T-cell (primary cell): ENCODE measurements around the gene C1R. TPM values are rescaled to one million over a fixed set of nuclear protein-coding genes. Genes with fewer than 3 reads are reported as not detected.

ENCODE experiments used
- ATAC-seq, 4 experiments: fragments of 200-7000 bp in 3 of 4; fragments of 150-1000 bp in 1 of 4; cut with Tn5 transposase; replicated peaks in 1 of 4; 1 replicate in 3 of 4; 2 replicates in 1 of 4; pipeline ENCODE4 v1.10.0; 2021; ENCODE audit warnings: moderate library complexity in 3 of 4, mild to moderate bottlenecking in 2 of 4, moderate number of reproducible peaks in 1 of 4
- CTCF ChIA-PET, 2 donors: fragments of 300-600 bp; sonication (Branson Sonifier 250); formaldehyde crosslinking; loops; one replicate each; lab custom pipeline; 2022; ENCODE audit warnings: antibody characterized with exemption in 2 of 2; lab: Charles Lee
- POLR2A ChIA-PET, 2 donors: fragments of 300-600 bp; sonication (Branson Sonifier 250); formaldehyde crosslinking; loops; one replicate each; lab custom pipeline; 2022; ENCODE audit warnings: antibody characterized with exemption in 2 of 2; lab: Charles Lee
- DNase-seq, 35 experiments: peaks; one replicate each; pipeline versions ENCODE4 v3.0.0 to v3.0.0-alpha.2; 2013 to 2023
- H3K27ac ChIP-seq: one replicate; pipeline ENCODE4 v1.5.1; 2013; ENCODE audit warnings: low read length
- H3K27me3 ChIP-seq, 2 experiments: replicated peaks in 1 of 2; 1 replicate in 1 of 2; 2 replicates in 1 of 2; pipeline versions ENCODE4 v1.6.1 to v1.7.0; 2013; ENCODE audit warnings: low read length in 1 of 2, mixed read lengths in 1 of 2; ENCODE audit not compliant: control insufficient read depth in 2 of 2, insufficient read depth in 2 of 2; ENCODE audit errors: extremely low read depth in 1 of 2
- H3K36me3 ChIP-seq, 2 donors: 1 replicate in 1 of 2; 2 replicates in 1 of 2; pipeline versions ENCODE4 v1.6.1 to v1.7.0; 2013; ENCODE audit warnings: low read length in 1 of 2; ENCODE audit not compliant: control insufficient read depth in 2 of 2, insufficient read depth in 1 of 2; ENCODE audit errors: extremely low read depth in 1 of 2
- H3K4me1 ChIP-seq, 2 experiments: 1 replicate in 1 of 2; 2 replicates in 1 of 2; pipeline versions ENCODE4 v1.6.1 to v1.7.0; 2013; ENCODE audit warnings: low read length in 2 of 2, mixed read lengths in 1 of 2; ENCODE audit not compliant: insufficient read depth in 2 of 2, control insufficient read depth in 1 of 2; ENCODE audit errors: extremely low read depth in 1 of 2
- H3K4me3 ChIP-seq, 2 donors: 1 replicate in 1 of 2; 2 replicates in 1 of 2; pipeline versions ENCODE4 v1.5.1 to v1.7.0; 2013; ENCODE audit warnings: mild to moderate bottlenecking in 2 of 2, low read length in 1 of 2, moderate library complexity in 1 of 2; ENCODE audit not compliant: control insufficient read depth in 1 of 2; ENCODE audit errors: extremely low read depth in 1 of 2
- H3K9me3 ChIP-seq: 2 replicates; pipeline ENCODE4 v1.7.0; 2013
- H3K27ac Mint-ChIP-seq, 2 donors: one replicate each; pipeline ENCODE4 v1.8.0; 2020 to 2021; ENCODE audit warnings: mild to moderate bottlenecking in 2 of 2, mixed read lengths in 2 of 2
- H3K27me3 Mint-ChIP-seq, 2 donors: one replicate each; pipeline ENCODE4 v1.8.0; 2021 to 2022; ENCODE audit warnings: mixed read lengths in 2 of 2
- H3K36me3 Mint-ChIP-seq: one replicate; pipeline ENCODE4 v1.8.0; 2021; ENCODE audit warnings: mixed read lengths
- H3K4me1 Mint-ChIP-seq, 3 donors: one replicate each; pipeline ENCODE4 v1.8.0; 2020 to 2022; ENCODE audit warnings: mixed read lengths in 3 of 3, mild to moderate bottlenecking in 1 of 3
- H3K4me3 Mint-ChIP-seq, 3 donors: one replicate each; pipeline ENCODE4 v1.8.0; 2020 to 2022; ENCODE audit warnings: mild to moderate bottlenecking in 3 of 3, mixed read lengths in 3 of 3, moderate library complexity in 3 of 3
- H3K9me3 Mint-ChIP-seq, 3 donors: one replicate each; pipeline ENCODE4 v1.8.0; 2020 to 2022; ENCODE audit warnings: mixed read lengths in 3 of 3
- WGBS: methylation state at CpG from one replicate; pipeline ENCODE4 v1.1.5; 2013; ENCODE audit warnings: missing lambda C conversion rate; ENCODE audit not compliant: insufficient coverage; 5-methylcytosine and 5-hydroxymethylcytosine counted together
- total RNA-seq, 35 experiments: library from RNA in 6 of 35; stranded (reverse) in 6 of 35; fragments of 120-200 nt in 1 of 35; gene quantifications; one replicate each; pipeline versions ENCODE4 v1.2.1 to v1.2.4 and lab custom pipeline; 2013 to 2026

C1R gene
- total RNA-seq, 5 donors from 2014 or later (not counting 1 experiment from before 2014, with no cell fraction given), result 2.2 to 5.9 (median 3.6) TPM

DNA sequence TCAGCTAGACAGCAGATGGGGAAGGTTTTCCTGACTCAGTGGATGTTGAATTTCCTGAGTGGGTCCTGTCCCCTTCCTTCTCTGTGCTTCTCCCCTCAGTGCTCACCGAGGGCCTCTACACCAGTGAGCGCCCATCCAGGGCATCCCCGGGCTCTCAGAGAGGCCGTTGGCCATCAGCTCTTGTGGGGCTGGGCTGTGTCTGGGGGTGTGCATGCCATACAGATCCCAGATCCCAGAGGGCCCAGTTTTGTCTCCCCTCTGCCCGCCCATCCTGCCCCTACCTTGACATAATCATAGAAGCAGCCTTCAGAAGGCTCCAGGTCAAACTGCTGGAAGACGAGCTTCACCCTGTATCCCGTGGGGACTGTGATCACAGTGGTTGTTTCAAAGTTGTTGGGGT lies 1.1 kb downstream of the C1R start:
- Histone ChIP-seq H3K36me3 (no peaks in the 10 kb centered on the region), H3K4me3 (no peak overlapping the region), H3K27ac (no peak overlapping the region), H3K27me3 (peaks cover 0 to 29% of the 10 kb centered on the region in 2 experiments), H3K4me1 (peaks cover 0 to 16% of the 10 kb centered on the region in 2 experiments), H3K9me3 (no peaks in the 10 kb centered on the region)
- Mint-ChIP-seq H3K27ac (no peak overlapping the region), H3K36me3 (no peaks in the 10 kb centered on the region), H3K9me3 (no peaks in the 10 kb centered on the region), H3K4me1 (peaks cover 10 to 12% (median 10%) of the 10 kb centered on the region in 3 donors), H3K4me3 (peak overlapping the region in 1 of 3 donors; percentile 74), H3K27me3 (peaks cover 0 to 3% of the 10 kb centered on the region in 2 donors)
- WGBS, result no CpG with 5 or more reads among the region's 7 CpGs
- ChIA-PET CTCF (interaction anchor here in 1 of 2 donors (0.7 to 1.3 kb wide), 3 partner anchors 11 to 222 kb away, joined by 3 to 4 read pairs (median 3); no protein-coding TSS in a partner anchor), POLR2A (interaction anchor here in 1 of 2 donors (0.6 kb wide), 1 partner anchor 20 kb away, joined by 6 read pairs; no protein-coding TSS in a partner anchor)
- no peak for DNase-seq
- no peak for ATAC-seq

DNA sequence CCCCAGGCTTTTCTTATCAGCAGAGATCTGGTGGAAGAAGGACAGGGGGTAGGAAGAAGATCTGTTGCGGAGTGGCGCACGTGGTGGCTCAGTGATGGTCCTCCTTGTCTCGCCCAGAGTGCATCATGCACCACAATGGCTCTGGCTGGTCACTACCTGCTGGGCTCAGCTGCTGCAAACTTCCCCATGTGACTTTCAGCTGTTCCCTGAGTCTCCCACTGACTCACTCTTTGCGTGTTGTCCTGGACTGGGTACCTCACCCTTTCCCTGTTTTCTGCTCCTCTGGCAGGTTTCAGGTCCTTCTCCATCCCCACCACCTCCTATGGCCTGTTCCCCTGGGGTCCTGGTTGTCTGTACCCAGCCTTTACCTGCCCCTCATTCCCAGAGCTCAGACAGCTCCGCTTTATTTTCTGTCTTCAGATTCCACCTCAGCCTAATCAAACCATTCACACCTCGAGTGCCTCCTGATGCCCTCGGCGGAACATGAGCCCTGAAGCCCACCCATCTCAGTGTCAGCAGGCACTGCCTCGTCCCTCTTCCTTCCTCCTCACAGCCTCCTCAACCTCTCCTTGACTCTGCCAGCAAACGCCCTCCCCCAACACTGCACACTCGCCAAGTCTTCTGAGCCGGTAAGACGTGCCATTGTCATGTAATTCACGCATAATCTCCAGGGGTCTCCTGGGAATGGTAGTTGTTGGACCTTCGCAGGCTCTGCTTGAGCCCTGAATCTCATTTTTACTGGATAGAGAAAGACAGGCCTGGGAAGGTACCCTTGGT lies 1.8 kb downstream of the C1R start:
- no peaks in the 10 kb centered on the region for H3K36me3 ChIP-seq
- DNase-seq, result no peak
- Mint-ChIP-seq H3K9me3 (no peaks in the 10 kb centered on the region), H3K4me1 (peaks cover 10 to 12% (median 10%) of the 10 kb centered on the region in 3 donors), H3K27me3 (peaks cover 0 to 3% of the 10 kb centered on the region in 2 donors), H3K36me3 (no peaks in the 10 kb centered on the region), H3K27ac (no peak overlapping the region), H3K4me3 (no peak overlapping the region)
- H3K9me3 ChIP-seq, result no peaks in the 10 kb centered on the region
- WGBS, result 84% methylated on average over 14 of the region's 16 CpGs
- H3K4me1 ChIP-seq, result peaks cover 0 to 16% of the 10 kb centered on the region in 2 experiments
- H3K27me3 ChIP-seq, result peaks cover 0 to 29% of the 10 kb centered on the region in 2 experiments
- H3K4me3 ChIP-seq, result no peak overlapping the region
- H3K27ac ChIP-seq, result no peak overlapping the region
- CTCF ChIA-PET, result interaction anchor here (1.2 to 1.3 kb wide), 2 partner anchors 165 to 221 kb away, joined by 4 read pairs; no protein-coding TSS in a partner anchor
- no peak for ATAC-seq
- POLR2A ChIA-PET, result interaction anchor here in 1 of 2 donors (0.6 kb wide), 1 partner anchor 55 kb away, joined by 5 read pairs; no protein-coding TSS in a partner anchor

DNA sequence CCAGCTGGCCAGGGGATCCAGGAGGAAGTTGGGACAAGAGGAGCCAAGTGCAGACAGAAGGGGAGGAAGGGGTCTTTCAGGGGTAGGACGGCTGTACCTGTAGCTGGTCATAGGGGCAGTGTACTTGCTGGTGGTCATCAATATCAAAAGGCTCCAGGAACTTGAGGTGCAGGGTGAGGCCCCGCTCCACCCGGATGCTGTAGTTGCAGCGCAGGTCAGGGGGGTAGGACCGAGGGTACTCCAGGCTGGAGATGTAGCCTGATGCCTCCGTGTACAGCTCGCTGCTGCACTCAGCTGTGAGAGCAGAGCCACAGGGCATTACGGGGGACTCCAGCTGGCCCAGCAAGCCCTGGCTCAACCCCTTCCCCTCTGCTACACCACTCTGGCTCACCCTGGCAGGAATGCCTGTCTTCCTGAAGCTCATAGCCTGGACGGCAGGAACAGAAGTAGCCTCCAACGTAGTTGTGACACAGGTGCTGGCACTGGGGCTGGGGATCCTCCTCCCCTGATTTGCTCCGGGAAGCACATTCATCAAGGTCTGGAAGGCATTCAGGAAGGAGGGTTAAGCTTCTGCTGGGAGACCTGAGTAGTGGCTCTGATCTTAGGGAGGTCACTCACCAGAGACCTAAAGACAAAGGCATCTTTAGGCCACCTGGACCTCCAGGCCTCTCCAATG lies 2.9 kb downstream of the C1R start:
- no peak overlapping the region for H3K27ac Mint-ChIP-seq
- peaks cover 10 to 12% (median 10%) of the 10 kb centered on the region in 3 donors for H3K4me1 Mint-ChIP-seq
- POLR2A ChIA-PET, result no interaction called here
- Histone ChIP-seq H3K4me3 (no peak overlapping the region), H3K4me1 (peaks cover 0 to 16% of the 10 kb centered on the region in 2 experiments), H3K36me3 (no peaks in the 10 kb centered on the region), H3K27ac (no peak overlapping the region), H3K9me3 (no peaks in the 10 kb centered on the region), H3K27me3 (peaks cover 0 to 29% of the 10 kb centered on the region in 2 experiments)
- no peak for DNase-seq
- 90% methylated on average over 8 of the region's 11 CpGs for WGBS
- CTCF ChIA-PET, result interaction anchor here (0.6 to 1.6 kb wide), 3 partner anchors 15 to 217 kb away, joined by 4 to 7 read pairs (median 4); partner anchors contain the start of gene SPSB2 (in 1 of the 2)
- no peak overlapping the region for H3K4me3 Mint-ChIP-seq
- H3K9me3 Mint-ChIP-seq, result no peaks in the 10 kb centered on the region
- H3K36me3 Mint-ChIP-seq, result no peaks in the 10 kb centered on the region
- ATAC-seq, result no peak
- H3K27me3 Mint-ChIP-seq, result peaks cover 0 to 3% of the 10 kb centered on the region in 2 donors

DNA sequence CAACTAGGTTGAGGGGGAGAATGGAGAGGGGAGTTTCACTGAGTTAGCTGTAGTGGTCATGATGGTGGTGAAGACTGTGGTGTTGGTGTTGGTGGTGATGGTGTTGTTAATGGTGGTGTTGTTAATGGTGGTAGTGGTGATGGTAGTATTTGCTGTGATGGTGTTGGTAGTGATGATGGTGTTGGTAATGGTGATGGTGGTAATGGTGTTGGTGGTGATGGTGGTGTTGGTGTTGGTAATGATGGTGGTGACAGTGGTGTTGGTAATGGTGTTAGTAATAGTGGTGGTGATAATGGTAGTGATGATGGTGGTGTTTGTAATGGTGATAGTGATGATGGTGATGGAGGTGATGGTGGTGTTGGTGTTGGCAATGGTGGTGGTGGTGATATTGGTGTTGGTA lies 9.1 kb downstream of the C1R start:
- H3K27me3 ChIP-seq, result peaks cover 0 to 5% of the 10 kb centered on the region in 2 experiments
- Mint-ChIP-seq H3K27me3 (no peaks in the 10 kb centered on the region), H3K4me3 (no peak overlapping the region), H3K9me3 (peaks cover 0 to 5% (median 0%) of the 10 kb centered on the region in 3 donors), H3K4me1 (no peaks in the 10 kb centered on the region), H3K36me3 (peaks cover 4% of the 10 kb centered on the region), H3K27ac (no peak overlapping the region)
- H3K36me3 ChIP-seq, result no peaks in the 10 kb centered on the region
- ChIA-PET CTCF (interaction anchor here in 1 of 2 donors (0.5 kb wide), 1 partner anchor 27 kb away, joined by 3 read pairs; no protein-coding TSS in a partner anchor), POLR2A (no interaction called here)
- no peak overlapping the region for H3K4me3 ChIP-seq
- no peak for ATAC-seq
- no peak for DNase-seq
- no peaks in the 10 kb centered on the region for H3K9me3 ChIP-seq
- no peaks in the 10 kb centered on the region for H3K4me1 ChIP-seq
- no peak overlapping the region for H3K27ac ChIP-seq

DNA sequence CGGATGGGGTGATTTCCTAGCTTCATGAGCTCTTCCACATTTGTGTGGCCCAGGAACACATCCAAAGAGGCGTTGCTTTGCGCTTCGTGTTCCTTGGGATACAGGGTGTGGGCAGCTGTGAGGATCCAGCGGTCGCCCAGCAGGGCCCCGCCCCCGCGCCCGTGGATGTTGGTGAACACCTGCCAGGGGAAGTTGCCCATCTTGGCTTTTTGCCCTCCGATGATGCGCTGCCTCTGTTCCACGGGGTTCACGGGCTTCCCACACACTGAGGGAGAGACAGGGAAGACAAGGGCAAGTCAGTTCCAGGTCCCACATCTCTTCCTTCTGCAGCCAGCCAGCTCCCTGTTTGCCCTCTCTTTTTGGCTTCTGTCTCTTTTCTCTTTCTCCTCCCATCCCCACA lies 11.2 kb downstream of the C1R start:
- ATAC-seq (no peak), DNase-seq (no peak)
- Mint-ChIP-seq H3K36me3 (peaks cover 4% of the 10 kb centered on the region), H3K4me3 (no peak overlapping the region), H3K27ac (no peak overlapping the region), H3K27me3 (no peaks in the 10 kb centered on the region), H3K4me1 (no peaks in the 10 kb centered on the region), H3K9me3 (peaks cover 0 to 5% (median 0%) of the 10 kb centered on the region in 3 donors)
- Histone ChIP-seq H3K27me3 (peaks cover 0 to 5% of the 10 kb centered on the region in 2 experiments), H3K4me1 (no peaks in the 10 kb centered on the region), H3K9me3 (no peaks in the 10 kb centered on the region), H3K36me3 (no peaks in the 10 kb centered on the region), H3K27ac (no peak overlapping the region), H3K4me3 (no peak overlapping the region)
- POLR2A ChIA-PET, result no interaction called here
- CTCF ChIA-PET, result no interaction called here
- WGBS, result 95% methylated on average over 13 of the region's 14 CpGs

DNA sequence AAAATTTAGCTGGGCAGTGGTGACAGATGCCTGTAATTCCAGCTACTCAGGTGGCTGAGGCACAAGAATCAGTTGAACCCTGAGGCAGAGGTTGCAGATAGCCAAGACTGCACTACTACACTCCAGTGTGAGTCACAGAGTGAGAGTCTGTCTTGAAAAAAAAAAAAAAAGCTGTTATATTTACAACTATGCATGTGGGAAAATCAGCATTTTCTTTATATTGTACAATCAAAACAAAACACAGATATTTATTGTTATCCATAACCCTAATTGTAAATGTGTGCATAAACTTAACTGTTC lies 12.5 kb downstream of the C1R start:
- no peak for ATAC-seq

More for the DNA sequence above, 12.5 kb downstream of the C1R start:
- H3K27me3 ChIP-seq, result peaks cover 0 to 9% of the 10 kb centered on the region in 2 experiments
- ChIA-PET CTCF (interaction anchor here (0.6 kb wide), 3 partner anchors 145 to 712 kb away, joined by 3 read pairs; no protein-coding TSS in a partner anchor), POLR2A (interaction anchor here in 1 of 2 donors (0.7 kb wide), 1 partner anchor 29 kb away, joined by 8 read pairs; no protein-coding TSS in a partner anchor)
- H3K27me3 Mint-ChIP-seq, result peaks cover 0 to 2% of the 10 kb centered on the region in 2 donors
- H3K4me1 ChIP-seq, result no peaks in the 10 kb centered on the region
- no peaks in the 10 kb centered on the region for H3K36me3 ChIP-seq
- peaks cover 0 to 7% (median 0%) of the 10 kb centered on the region in 3 donors for H3K4me1 Mint-ChIP-seq
- no peak overlapping the region for H3K4me3 Mint-ChIP-seq
- no peak overlapping the region for H3K27ac Mint-ChIP-seq
- no peak for DNase-seq
- H3K9me3 ChIP-seq, result no peaks in the 10 kb centered on the region
- H3K9me3 Mint-ChIP-seq, result peaks cover 0 to 5% (median 0%) of the 10 kb centered on the region in 3 donors
- no peak overlapping the region for H3K27ac ChIP-seq
- H3K4me3 ChIP-seq, result no peak overlapping the region
- peaks cover 4% of the 10 kb centered on the region for H3K36me3 Mint-ChIP-seq
